ENCODE results near the gene ACKR4.

GRCh38 chr3:132606085-132606484 is 9.0 kb downstream of the ACKR4 start:
- TF ChIP-seq HDGF (IDR thresholded peaks at IDR 0.05; ENCODE audit: borderline replicate concordance): no peak
- no peak for TF ChIP-seq CTBP1 (IDR thresholded peaks at IDR 0.05; ENCODE audit: borderline replicate concordance)
- no peak for TF ChIP-seq SUZ12 (IDR thresholded peaks at IDR 0.05)
- no peak for TF ChIP-seq TARDBP (IDR thresholded peaks at IDR 0.05)
- TF ChIP-seq L3MBTL2 (conservative IDR thresholded peaks at IDR 0.05): no peak
- TF ChIP-seq ARNT (IDR thresholded peaks at IDR 0.05): no peak
- TF ChIP-seq FOXM1 (IDR thresholded peaks at IDR 0.05; ENCODE audit: borderline replicate concordance): no peak
- TF ChIP-seq BHLHE40 (IDR thresholded peaks at IDR 0.05; ENCODE audit: borderline replicate concordance): no peak
- no peak for TF ChIP-seq SP1 (IDR thresholded peaks at IDR 0.05)
- no peak for TF ChIP-seq FOXA1 (IDR thresholded peaks at IDR 0.05)
- TF ChIP-seq ELF4 (IDR thresholded peaks at IDR 0.05): no peak
- no peak for TF ChIP-seq FOXK2 (IDR thresholded peaks at IDR 0.05)
- TF ChIP-seq PKNOX1 (IDR thresholded peaks at IDR 0.05): no peak
